Progenitor cell of endocrine pancreas (in vitro differentiated cells): ENCODE measurements around the gene PDE11A. TPM values are rescaled to one million over a fixed set of nuclear protein-coding genes. Genes with fewer than 3 reads are reported as not detected.

Experiments
- DNase-seq: peaks from one replicate; pipeline ENCODE4 v3.0.0; 2021; ENCODE audit warnings: low spot score; ENCODE audit not compliant: unreplicated experiment
- H3K27ac Mint-ChIP-seq: 2 replicates; pipeline ENCODE4 v1.8.0; 2021; ENCODE audit warnings: mild to moderate bottlenecking, moderate library complexity, mixed read lengths
- H3K27me3 Mint-ChIP-seq: 2 replicates; pipeline ENCODE4 v1.8.0; 2021; ENCODE audit warnings: mixed read lengths
- H3K36me3 Mint-ChIP-seq: 2 replicates; pipeline ENCODE4 v1.8.0; 2022; ENCODE audit warnings: mixed read lengths; ENCODE audit not compliant: insufficient read depth
- H3K4me1 Mint-ChIP-seq: 2 replicates; pipeline ENCODE4 v1.8.0; 2021; ENCODE audit warnings: low read depth, mixed read lengths
- H3K4me3 Mint-ChIP-seq: 2 replicates; pipeline ENCODE4 v1.8.0; 2021; ENCODE audit warnings: low read depth, mild to moderate bottlenecking, moderate library complexity, mixed read lengths
- H3K9me3 Mint-ChIP-seq: 2 replicates; pipeline ENCODE4 v1.8.0; 2021; ENCODE audit warnings: low read depth, mixed read lengths
- total RNA-seq: library from RNA; stranded (reverse); gene quantifications from 2 replicates; pipeline ENCODE4 v1.2.1, GENCODE V29; 2021
- TF ChIP-seq, protein P1 (sequence below): fragments of 200-600 bp; sonication (generic); IDR thresholded peaks from one replicate; pipeline ENCODE4 v1.5.0; 2021; ENCODE audit warnings: antibody characterized with exemption, mild to moderate bottlenecking; ENCODE audit not compliant: unreplicated experiment

PDE11A gene
- total RNA-seq, 1 donor from 2014 or later, result 54.8 TPM

DNA sequence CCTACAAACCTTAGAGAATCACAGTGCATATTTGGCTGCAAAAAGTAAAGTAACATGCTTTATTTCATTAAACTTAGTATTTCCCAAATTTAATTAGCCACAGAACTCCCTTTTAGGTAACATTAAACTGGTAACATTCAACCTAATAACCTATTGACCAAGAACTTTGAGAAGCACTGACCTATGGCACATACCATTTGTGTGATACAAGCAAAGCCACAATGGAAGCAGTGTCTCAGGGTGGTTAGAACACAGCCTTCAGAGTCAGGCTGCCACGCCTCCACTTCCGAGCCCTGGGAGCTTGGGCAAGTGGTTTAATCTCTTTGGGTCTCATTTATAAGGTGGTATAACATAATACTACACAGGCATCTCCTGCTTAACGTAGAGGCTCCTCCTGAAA is 301.4 kb downstream of the PDE11A start:
- H3K27ac Mint-ChIP-seq, result no peak overlapping the region
- peaks cover under 1% of the 10 kb centered on the region for H3K9me3 Mint-ChIP-seq
- peaks cover 2% of the 10 kb centered on the region for H3K4me1 Mint-ChIP-seq
- no peak overlapping the region for H3K4me3 Mint-ChIP-seq
- no peak for DNase-seq
- H3K36me3 Mint-ChIP-seq, result no peaks in the 10 kb centered on the region
- H3K27me3 Mint-ChIP-seq, result no peaks in the 10 kb centered on the region
- TF ChIP-seq, protein P1, sequence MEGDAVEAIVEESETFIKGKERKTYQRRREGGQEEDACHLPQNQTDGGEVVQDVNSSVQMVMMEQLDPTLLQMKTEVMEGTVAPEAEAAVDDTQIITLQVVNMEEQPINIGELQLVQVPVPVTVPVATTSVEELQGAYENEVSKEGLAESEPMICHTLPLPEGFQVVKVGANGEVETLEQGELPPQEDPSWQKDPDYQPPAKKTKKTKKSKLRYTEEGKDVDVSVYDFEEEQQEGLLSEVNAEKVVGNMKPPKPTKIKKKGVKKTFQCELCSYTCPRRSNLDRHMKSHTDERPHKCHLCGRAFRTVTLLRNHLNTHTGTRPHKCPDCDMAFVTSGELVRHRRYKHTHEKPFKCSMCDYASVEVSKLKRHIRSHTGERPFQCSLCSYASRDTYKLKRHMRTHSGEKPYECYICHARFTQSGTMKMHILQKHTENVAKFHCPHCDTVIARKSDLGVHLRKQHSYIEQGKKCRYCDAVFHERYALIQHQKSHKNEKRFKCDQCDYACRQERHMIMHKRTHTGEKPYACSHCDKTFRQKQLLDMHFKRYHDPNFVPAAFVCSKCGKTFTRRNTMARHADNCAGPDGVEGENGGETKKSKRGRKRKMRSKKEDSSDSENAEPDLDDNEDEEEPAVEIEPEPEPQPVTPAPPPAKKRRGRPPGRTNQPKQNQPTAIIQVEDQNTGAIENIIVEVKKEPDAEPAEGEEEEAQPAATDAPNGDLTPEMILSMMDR, result no peak

DNA sequence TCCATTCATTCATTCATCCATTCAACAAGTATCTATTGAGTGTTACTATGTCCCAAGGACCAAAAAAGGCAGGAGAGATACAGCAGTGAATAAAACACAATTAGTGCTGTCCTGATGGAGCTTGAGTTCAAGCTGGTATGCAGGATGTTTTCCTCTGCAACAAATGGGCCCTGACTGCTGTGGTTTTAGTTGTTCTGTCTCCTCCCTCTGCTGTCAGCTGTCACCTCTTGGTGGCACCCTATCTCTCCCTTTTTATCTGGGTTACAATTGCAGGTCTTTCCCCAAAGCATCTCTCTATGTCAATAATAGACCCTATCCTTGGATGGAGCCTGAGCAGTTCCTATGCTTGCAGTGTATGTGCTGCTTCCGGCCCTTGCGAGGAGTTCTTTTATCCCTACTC is 304.8 kb downstream of the PDE11A start:
- no peaks in the 10 kb centered on the region for H3K27me3 Mint-ChIP-seq
- no peak overlapping the region for H3K4me3 Mint-ChIP-seq
- TF ChIP-seq, protein P1, result no peak
- no peaks in the 10 kb centered on the region for H3K9me3 Mint-ChIP-seq
- H3K27ac Mint-ChIP-seq, result no peak overlapping the region
- H3K4me1 Mint-ChIP-seq, result peaks cover 6% of the 10 kb centered on the region
- no peaks in the 10 kb centered on the region for H3K36me3 Mint-ChIP-seq
- DNase-seq, result no peak

- H3K27ac Mint-ChIP-seq, result no peak overlapping the region
- no peak overlapping the region for H3K4me3 Mint-ChIP-seq
- H3K9me3 Mint-ChIP-seq, result peaks cover 3% of the 10 kb centered on the region
- no peak for DNase-seq
- H3K36me3 Mint-ChIP-seq, result no peaks in the 10 kb centered on the region
- TF ChIP-seq, protein P1, result no peak
- peaks cover 6% of the 10 kb centered on the region for H3K27me3 Mint-ChIP-seq
- peaks cover 5% of the 10 kb centered on the region for H3K4me1 Mint-ChIP-seq
Observed at GRCh38 chr2:177765698-177766097, 306.9 kb downstream of the PDE11A start.

- Mint-ChIP-seq H3K9me3 (peaks cover 3% of the 10 kb centered on the region), H3K4me3 (peak overlapping the region; percentile 48), H3K36me3 (no peaks in the 10 kb centered on the region), H3K4me1 (peaks cover 11% of the 10 kb centered on the region), H3K27me3 (peaks cover 6% of the 10 kb centered on the region), H3K27ac (no peak overlapping the region)
- DNase-seq, result peak; percentile 77
- TF ChIP-seq, protein P1, result peak; percentile 86
Observed at GRCh38 chr2:177763531-177764265, 308.9 kb downstream of the PDE11A start.

DNA sequence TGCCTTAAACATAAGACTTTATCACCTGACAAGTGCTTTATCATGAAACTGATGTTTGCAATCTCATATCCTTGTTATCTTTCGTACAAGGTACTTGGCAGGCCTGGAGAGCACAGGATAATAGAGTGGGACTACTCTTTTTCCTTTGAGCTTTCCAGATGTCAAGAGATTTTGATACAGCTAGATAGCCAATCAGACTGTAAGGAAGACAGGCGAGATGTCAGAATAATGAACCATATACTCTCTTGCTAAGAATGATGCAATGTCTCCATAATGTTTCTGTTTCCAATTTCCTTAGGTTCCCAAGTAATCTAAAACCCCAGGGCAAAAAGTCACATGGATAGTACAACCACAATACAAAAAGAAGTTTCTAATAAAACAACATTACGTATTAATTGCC is 313.1 kb downstream of the PDE11A start:
- Mint-ChIP-seq H3K4me3 (no peak overlapping the region), H3K27me3 (peaks cover 6% of the 10 kb centered on the region), H3K4me1 (peaks cover 48% of the 10 kb centered on the region), H3K9me3 (peaks cover 3% of the 10 kb centered on the region), H3K27ac (no peak overlapping the region), H3K36me3 (no peaks in the 10 kb centered on the region)
- no peak for DNase-seq
- TF ChIP-seq, protein P1, result no peak
